GM21786 (cell line): ENCODE data around the gene CHD3.
"Not testable (repeated sequence)": the region's sequence is repeated elsewhere in the genome, so short reads cannot be mapped to it uniquely, and the experiment has no call there.

ENCODE experiments used
- ATAC-seq: cut with Tn5 transposase; IDR thresholded peaks from one replicate; pipeline ENCODE4 v1.9.1; 2021; ENCODE audit not compliant: unreplicated experiment

The CHD3 gene

DNA sequence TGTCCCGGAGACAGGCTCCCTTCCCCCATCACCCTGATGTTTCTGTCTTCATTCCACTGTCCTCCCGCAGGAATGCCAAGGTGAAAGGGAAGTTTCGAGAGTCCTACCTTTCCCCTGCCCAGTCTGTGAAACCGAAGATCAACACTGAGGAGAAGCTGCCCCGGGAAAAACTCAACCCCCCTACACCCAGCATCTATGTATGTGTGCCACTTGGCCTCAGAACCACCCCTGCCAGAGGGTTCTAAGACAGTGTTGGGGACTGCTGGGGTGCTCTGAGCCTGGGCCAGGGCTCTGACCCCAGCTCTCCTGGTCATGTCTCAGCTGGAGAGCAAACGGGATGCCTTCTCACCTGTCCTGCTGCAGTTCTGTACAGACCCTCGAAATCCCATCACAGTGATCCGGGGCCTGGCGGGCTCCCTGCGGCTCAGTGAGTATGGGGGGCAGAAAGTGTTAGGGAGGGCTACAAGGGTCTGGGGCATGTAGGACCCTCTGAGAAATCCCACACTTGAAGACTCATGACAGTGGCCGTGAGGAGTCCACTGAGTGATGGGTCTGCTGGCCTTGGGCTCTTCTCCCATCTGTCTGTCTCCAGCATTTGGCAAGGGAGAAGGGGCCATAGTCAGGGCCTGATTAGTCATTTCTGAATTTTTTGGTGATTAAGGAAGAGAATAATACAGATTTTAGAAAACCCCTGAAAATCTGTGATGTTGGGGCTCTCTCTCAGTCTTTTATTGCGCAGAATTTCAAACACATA lies 38.7 kb upstream of the CHD3 start:
- ATAC-seq = no peak

DNA sequence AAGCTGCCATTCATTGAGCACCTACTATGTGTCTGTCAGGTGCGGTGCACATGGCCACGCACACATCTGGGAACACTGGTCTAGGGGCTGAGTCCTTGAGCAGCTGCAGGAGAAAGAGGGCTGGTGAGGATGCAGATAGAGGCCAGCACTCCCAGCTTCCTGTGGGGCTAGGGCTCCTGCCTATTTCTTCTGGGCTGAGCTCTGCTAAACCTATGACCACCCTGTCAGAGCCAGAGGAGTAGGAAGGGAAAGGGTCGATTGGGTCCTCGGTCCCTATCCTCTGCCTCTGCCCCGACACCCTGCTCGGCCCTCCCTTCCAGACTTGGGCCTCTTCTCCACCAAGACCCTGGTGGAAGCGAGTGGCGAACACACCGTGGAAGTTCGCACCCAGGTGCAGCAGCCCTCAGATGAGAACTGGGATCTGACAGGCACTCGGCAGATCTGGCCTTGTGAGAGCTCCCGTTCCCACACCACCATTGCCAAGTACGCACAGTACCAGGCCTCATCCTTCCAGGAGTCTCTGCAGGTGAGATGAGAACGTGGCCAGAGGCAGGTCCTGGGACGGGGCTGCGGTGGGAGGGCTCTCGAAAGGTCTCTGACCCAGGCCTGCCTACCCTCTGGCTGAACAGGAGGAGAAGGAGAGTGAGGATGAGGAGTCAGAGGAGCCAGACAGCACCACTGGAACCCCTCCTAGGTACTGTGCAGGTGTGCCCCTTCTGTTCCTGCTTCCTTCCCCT lies 37.7 kb upstream of the CHD3 start:
- ATAC-seq = no peak

DNA sequence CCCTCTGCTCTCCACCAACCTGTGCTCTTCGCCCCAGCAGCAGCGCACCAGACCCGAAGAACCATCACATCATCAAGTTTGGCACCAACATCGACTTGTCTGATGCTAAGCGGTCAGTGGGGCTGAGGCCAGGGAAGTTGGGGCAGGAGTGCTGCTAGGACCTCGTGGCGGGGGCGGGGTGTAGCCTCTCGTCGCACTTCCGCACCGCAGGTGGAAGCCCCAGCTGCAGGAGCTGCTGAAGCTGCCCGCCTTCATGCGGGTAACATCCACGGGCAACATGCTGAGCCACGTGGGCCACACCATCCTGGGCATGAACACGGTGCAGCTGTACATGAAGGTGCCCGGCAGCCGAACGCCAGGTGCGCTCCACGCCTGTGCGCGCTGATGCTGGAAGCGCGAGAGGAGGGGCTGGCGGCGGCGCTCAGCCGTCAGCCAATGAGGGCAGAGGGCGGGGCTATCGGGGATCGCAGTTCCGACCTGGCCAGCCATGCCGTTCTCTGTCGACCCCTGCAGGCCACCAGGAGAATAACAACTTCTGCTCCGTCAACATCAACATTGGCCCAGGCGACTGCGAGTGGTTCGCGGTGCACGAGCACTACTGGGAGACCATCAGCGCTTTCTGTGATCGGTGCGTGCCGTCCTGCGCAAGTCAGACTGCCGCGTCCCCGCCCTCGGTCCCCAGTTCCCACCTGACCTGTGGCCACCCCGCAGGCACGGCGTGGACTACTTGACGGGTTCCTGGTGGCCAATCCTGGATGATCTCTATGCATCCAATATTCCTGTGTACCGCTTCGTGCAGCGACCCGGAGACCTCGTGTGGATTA lies 36.9 kb upstream of the CHD3 start:
- peak; percentile 70 for ATAC-seq

DNA sequence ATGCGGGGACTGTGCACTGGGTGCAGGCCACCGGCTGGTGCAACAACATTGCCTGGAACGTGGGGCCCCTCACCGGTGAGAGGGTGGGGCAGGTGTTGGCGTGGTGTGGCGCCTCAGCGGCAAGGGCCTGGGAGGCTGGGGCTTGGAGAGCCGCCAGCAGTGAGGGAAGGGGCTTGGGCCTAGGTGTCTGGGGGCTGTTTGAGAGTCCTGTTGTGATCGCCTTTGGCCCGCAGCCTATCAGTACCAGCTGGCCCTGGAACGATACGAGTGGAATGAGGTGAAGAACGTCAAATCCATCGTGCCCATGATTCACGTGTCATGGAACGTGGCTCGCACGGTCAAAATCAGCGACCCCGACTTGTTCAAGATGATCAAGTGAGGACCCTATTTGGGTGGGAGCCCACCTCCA lies 36.3 kb upstream of the CHD3 start:
- ATAC-seq = no peak

GRCh38 chr17:7852919-7853690 lies 35.5 kb upstream of the CHD3 start:
- ATAC-seq = no peak

DNA sequence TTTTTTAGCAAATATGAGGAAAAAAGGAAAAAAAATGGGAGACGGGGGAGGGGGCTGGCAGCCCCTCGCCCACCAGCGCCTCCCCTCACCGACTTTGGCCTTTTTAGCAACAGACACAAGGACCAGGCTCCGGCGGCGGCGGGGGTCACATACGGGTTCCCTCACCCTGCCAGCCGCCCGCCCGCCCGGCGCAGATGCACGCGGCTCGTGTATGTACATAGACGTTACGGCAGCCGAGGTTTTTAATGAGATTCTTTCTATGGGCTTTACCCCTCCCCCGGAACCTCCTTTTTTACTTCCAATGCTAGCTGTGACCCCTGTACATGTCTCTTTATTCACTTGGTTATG lies 34.9 kb upstream of the CHD3 start:
- no peak for ATAC-seq

DNA sequence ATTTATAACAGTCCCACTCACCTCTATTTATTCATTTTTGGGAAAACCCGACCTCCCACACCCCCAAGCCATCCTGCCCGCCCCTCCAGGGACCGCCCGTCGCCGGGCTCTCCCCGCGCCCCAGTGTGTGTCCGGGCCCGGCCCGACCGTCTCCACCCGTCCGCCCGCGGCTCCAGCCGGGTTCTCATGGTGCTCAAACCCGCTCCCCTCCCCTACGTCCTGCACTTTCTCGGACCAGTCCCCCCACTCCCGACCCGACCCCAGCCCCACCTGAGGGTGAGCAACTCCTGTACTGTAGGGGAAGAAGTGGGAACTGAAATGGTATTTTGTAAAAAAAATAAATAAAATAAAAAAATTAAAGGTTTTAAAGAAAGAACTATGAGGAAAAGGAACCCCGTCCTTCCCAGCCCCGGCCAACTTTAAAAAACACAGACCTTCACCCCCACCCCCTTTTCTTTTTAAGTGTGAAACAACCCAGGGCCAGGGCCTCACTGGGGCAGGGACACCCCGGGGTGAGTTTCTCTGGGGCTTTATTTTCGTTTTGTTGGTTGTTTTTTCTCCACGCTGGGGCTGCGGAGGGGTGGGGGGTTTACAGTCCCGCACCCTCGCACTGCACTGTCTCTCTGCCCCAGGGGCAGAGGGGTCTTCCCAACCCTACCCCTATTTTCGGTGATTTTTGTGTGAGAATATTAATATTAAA lies 34.4 kb upstream of the CHD3 start:
- no peak for ATAC-seq

DNA sequence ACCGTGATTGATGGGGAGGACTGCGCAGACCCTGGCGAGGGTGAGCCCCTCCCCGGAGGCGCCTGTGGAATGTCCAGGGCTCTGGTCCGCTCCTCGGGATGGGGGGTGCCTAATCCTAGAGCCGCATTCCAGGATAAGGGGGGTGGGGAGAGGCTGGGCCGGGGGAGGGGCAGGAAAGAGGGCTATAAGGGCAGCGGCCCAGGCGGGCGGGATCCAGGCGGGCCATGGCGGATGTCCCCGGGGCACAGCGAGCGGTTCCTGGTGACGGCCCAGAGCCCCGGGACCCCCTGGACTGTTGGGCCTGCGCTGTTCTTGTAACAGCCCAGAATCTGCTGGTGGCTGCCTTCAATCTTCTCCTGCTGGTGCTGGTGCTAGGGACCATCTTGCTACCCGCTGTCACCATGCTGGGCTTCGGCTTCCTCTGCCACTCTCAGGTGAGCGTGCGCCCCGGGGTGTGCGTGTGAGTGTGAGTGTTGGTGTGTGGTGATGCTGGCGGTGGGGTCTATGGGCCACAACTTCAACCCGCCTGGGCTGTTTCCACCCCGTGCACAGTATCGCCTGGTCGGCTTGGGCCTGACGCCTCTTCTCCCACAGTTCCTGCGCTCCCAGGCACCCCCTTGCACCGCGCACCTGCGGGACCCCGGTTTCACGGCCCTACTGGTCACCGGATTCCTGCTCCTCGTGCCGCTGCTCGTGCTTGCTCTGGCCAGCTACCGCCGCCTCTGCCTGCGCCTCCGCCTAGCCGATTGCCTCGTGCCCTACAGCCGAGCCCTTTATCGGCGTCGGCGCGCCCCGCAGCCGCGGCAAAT lies 33.5 kb upstream of the CHD3 start, which contains the start of gene TMEM88:
TSS of gene TMEM88 (plus strand) at position 216 of the 809 bp plus-strand sequence. CDS start at position 225, 9 bp downstream.
- no peak for ATAC-seq

- no peak for ATAC-seq
Measured at GRCh38 chr17:7855660-7856010, 33.0 kb upstream of the CHD3 start.

DNA sequence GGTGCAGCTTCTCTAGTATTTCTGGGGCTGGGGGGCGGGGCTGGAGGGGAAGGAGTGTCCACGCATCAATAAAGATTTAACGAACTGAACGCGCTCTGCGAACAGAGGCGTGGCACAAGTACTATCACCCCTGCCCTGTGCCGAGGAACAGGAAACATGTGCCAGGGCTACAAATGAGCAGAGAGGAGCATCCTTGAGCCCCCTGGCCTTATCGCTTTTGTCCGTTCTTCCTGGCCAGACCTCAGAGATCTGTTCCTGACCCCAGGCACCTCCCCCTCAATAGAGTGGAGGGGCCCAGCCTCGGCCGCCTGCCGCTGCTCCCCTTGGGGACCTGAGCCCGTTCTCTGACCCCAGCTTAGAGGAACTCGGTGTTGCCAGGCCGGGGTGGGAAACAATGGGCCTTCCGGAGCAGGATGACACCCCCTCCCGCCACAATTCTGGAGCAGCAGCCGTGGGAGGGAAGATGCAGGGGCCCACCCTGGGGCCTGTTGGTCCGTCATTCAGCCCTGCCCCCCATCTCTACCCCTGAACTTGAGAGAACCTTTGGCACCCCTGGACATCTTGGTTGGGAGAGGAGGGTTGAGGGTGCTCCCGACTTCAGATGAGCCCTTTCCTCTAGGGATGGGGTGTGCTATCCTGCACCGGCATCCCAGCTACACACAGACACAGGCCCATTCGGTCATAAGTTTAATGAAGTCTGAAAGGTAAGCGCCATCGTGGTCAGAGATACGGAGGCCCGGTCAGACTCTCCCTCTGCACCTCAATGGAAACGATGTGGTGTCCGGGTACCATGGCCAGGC lies 32.4 kb upstream of the CHD3 start:
- no peak for ATAC-seq

DNA sequence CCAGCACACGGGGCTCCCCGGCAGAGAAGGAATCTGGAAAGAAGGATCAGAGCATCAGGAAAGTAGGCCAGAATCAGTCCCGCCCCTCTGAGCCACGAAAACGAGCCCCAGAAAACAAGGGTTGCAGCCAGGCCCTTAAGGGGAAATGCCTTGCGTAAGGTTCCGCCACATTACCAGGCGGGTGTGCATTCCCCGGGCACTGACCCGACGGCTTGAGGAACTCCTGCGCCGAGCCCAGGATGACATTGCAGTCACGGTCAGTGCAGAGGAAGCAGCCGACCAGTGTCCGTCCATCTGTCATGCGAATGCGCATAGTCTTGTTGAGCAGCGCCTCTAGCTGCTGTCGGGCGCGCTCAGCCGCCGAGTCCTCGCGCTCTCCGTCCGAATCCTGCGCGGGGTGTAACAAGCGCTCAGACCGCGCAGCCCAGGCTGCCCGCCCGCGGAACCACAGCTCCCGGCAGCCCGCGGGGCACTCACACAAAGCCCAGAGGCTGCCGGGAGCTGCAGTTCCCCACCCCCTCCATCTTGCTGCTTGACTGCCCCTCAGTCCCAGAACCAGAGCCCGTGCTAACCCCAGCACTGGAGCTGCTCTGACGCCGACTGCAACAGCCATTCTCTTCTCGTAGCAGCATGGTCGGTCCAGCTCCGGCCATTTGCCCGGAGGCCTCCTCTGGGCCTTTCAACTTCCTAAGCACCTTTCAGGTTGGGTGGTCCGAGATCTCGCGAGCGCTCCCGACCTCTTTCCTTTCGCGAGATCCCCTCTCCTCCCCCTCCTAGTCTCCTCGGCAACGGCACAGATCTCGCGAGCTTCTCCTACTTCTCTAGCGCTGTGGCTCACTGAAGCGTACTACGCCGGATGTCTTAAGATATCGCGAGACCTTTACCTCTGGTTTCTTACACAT lies 31.5 kb upstream of the CHD3 start, which contains the start of gene NAA38:
TSS of gene NAA38 (minus strand) at position 749 of the 902 bp plus-strand sequence. CDS start at position 653, 96 bp downstream.
- ATAC-seq = peak; percentile 79

DNA sequence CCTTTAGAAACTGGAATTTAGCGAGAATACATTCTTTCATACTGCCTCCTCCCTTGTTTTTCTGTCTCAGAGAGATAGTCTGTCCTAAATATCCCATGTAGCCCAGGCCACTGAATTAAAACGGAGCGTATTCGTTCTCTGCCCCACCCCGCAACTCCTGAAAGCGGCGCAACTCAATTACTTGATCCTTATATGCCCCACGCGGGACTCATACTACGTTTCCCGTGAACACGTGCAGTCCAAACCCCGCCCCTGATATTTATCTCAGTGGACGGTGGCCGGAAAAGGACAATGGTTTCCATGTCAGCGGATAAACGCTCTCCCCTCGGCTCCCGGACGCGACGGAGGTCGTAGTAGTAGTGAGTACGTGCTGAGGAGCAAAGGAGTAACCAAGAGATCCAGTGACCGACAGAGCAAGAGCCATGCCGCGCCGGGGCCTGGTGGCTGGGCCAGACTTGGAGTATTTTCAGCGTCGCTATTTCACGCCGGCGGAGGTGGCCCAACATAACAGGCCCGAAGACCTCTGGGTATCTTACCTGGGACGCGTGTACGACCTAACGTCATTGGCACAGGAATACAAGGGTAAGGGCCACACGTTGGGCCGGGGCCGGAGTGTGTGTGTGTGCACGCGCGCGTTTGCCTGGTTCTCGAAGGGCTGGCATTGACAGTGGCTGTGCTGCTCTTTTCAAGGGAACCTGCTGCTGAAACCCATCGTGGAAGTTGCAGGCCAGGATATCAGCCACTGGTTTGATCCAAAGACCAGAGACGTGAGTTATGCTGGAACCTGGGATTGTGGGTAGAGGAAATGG lies 30.7 kb upstream of the CHD3 start, which contains the start of gene CYB5D1:
TSS of gene CYB5D1 (plus strand) at position 291 of the 809 bp plus-strand sequence. CDS start at position 423, 132 bp downstream.
- peak; percentile 16 for ATAC-seq

DNA sequence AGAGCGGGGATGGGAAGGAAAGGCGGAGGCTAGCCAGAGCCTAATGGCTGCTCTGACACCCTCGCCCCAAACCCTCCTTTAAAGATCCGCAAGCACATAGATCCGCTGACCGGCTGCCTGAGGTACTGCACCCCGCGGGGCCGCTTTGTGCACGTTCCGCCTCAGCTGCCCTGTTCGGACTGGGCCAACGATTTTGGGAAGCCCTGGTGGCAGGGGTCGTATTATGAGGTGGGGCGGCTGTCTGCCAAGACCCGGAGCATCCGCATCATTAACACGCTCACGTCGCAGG lies 30.1 kb upstream of the CHD3 start:
- no peak for ATAC-seq

DNA sequence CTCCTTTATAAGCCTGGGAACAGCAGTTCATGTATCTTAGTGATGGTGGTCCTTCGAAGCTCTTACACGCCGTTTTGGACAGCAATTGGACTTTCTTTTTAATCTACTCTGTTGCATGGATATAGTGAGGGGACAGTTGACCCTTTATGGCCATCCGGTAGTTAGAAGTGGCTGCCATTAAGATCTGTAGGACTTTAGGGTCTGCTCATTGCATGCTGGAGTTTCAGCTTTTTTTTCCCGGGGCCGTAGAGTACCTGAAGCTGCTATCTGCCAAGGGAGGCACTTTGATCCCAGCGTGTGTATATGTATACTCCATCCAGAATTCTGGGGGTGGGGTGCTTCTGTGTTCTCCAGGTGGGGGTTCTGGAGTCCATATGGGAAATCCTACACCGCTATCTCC lies 29.6 kb upstream of the CHD3 start:
- ATAC-seq = no peak

GRCh38 chr17:7862692-7863437 lies 25.7 kb upstream of the CHD3 start:
- no peak for ATAC-seq

- not testable (repeated sequence) for ATAC-seq
Measured at GRCh38 chr17:7864384-7864783, 24.2 kb upstream of the CHD3 start.
